OCI-LY7 (cell line): ENCODE measurements around the gene CDK17. TPM values are rescaled to one million over a fixed set of nuclear protein-coding genes. Genes with fewer than 3 reads are reported as not detected.
"Not testable (repeated sequence)": the region's sequence is repeated elsewhere in the genome, so short reads cannot be mapped to it uniquely, and the experiment has no call there.

Source experiments
- BruUV-seq: library from RNA; stranded (reverse); fragments of 400-500 nt; replicated peaks from 2 replicates; lab custom pipeline; 2021; lab: Mats Ljungman, UMichigan
- CTCF ChIA-PET: fragments of 300-600 bp; sonication (Branson Sonifier 250); formaldehyde crosslinking; loops from one replicate; lab custom pipeline; 2022; ENCODE audit warnings: antibody characterized with exemption; ENCODE audit not compliant: unreplicated experiment; lab: Charles Lee
- POLR2A ChIA-PET: fragments of 300-600 bp; sonication (Branson Sonifier 250); formaldehyde crosslinking; loops from one replicate; lab custom pipeline; 2022; ENCODE audit warnings: antibody characterized with exemption; lab: Charles Lee
- DNase-seq: peaks from one replicate; pipeline ENCODE4 v3.0.0-alpha.2; 2015; ENCODE audit warnings: low spot score
- H2AFZ ChIP-seq: fragments of 200-600 bp; sonication (generic), shearing (Covaris generic); 2 replicates; pipeline ENCODE4 v1.6.1; 2014; ENCODE audit warnings: mild to moderate bottlenecking, antibody characterized with exemption, low read length, moderate library complexity
- H3K27ac ChIP-seq: fragments of 200-600 bp; sonication (generic); 2 replicates; pipeline ENCODE4 v1.5.1; 2014; ENCODE audit warnings: mixed run types, low read depth, mild to moderate bottlenecking, moderate library complexity, low read length, inconsistent platforms; ENCODE audit not compliant: poor library complexity, severe bottlenecking
- H3K36me3 ChIP-seq: fragments of 200-600 bp; sonication (generic); 2 replicates; pipeline ENCODE4 v1.6.1; 2014; ENCODE audit warnings: mild to moderate bottlenecking, antibody characterized with exemption, low read length, moderate library complexity, mixed read lengths; ENCODE audit not compliant: insufficient read depth
- H3K4me1 ChIP-seq: fragments of 200-600 bp; sonication (generic); 2 replicates; pipeline ENCODE4 v1.5.1; 2014; ENCODE audit warnings: mild to moderate bottlenecking, low read length; ENCODE audit not compliant: insufficient read depth, poor library complexity, severe bottlenecking
- H3K4me2 ChIP-seq: fragments of 200-600 bp; sonication (generic); 2 replicates; pipeline ENCODE4 v1.6.1; 2014; ENCODE audit warnings: mild to moderate bottlenecking, low read length
- H3K4me3 ChIP-seq: fragments of 200-600 bp; sonication (generic); 2 replicates; pipeline ENCODE4 v1.5.1; 2014; ENCODE audit warnings: mild to moderate bottlenecking, low read depth, low read length; ENCODE audit not compliant: poor library complexity, severe bottlenecking
- H3K79me2 ChIP-seq: fragments of 200-600 bp; sonication (generic); 2 replicates; pipeline ENCODE4 v1.6.1; 2016; ENCODE audit warnings: low read depth, mild to moderate bottlenecking, low read length, moderate library complexity, mixed read lengths; ENCODE audit not compliant: insufficient read depth
- H3K9me2 ChIP-seq: fragments of 200-600 bp; sonication (generic); 2 replicates; pipeline ENCODE4 v1.6.1; 2016; ENCODE audit warnings: mild to moderate bottlenecking, low read length, mixed read lengths; ENCODE audit not compliant: insufficient read depth
- H3K9me3 ChIP-seq: fragments of 200-600 bp; sonication (generic); 2 replicates; pipeline ENCODE4 v1.6.1; 2014; ENCODE audit warnings: mild to moderate bottlenecking, mixed run types, low read length, mixed read lengths
- H4K20me1 ChIP-seq: fragments of 200-600 bp; sonication (generic); 2 replicates; pipeline ENCODE4 v1.6.1; 2014; ENCODE audit warnings: mild to moderate bottlenecking, antibody characterized with exemption, low read length, moderate library complexity, mixed read lengths; ENCODE audit not compliant: insufficient read depth
- EZH2phosphoT487 ChIP-seq: fragments of 200-600 bp; sonication (generic); IDR thresholded peaks from 2 replicates; pipeline ENCODE4 v1.6.1; 2018; ENCODE audit warnings: low read depth, borderline replicate concordance, mild to moderate bottlenecking, mixed run types, antibody characterized with exemption, low read length, moderate library complexity, mixed read lengths
- intact Hi-C: fragments of 100-400 bp; cut with micrococcal nuclease; formaldehyde crosslinking; loops from one replicate; pipeline ENCODE4 v1.10.0; 2022; ENCODE audit not compliant: unreplicated experiment
- total RNA-seq, 2 experiments: library from RNA; depleted of rRNA in 1 of 2; stranded (reverse); fragments of >200 nt in 1 of 2; shearing (Covaris generic) in 1 of 2; gene quantifications; 2 replicates each; pipeline ENCODE4 v1.2.3, GENCODE V29; 2014 to 2022
- TF ChIP-seq, protein P1 (sequence below): fragments of 200-600 bp; sonication (generic); conservative IDR thresholded peaks from 2 replicates; pipeline ENCODE4 v1.5.1; 2014; ENCODE audit warnings: mild to moderate bottlenecking, antibody characterized with exemption, low read length, moderate library complexity, mixed read lengths

Gene CDK17
- total RNA-seq, 2 experiments from 2014 or later = 34.5 to 43.4 TPM

DNA sequence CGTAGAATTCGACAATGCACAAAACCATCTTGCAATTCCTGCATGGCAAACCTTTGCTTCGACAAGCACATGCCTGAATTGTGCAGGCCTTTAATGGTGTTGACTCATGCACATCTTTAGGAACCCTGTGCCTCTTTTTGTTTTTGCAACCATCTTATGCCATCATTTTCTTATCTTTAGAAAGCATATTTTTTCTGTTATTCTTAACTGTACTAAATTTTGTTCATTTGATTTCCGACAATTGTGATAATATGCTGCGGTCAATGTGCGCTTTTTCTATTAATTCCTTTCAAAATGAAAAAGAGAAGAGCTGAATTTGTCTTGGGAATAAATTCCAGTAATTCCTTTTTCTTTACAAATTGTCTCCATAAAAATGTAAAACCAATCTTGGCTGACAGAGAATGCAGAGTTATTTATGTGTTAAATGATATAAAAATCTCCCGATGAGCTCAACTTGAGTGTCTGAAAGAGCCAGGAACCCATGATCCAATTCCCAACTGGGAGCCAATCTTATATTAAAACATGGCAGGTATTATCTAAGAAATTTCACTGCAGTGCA is 20.1 kb upstream of the CDK17 start:
- no peaks in the 10 kb centered on the region for H3K79me2 ChIP-seq
- TF ChIP-seq EZH2phosphoT487 = no peak
- TF ChIP-seq, protein P1, sequence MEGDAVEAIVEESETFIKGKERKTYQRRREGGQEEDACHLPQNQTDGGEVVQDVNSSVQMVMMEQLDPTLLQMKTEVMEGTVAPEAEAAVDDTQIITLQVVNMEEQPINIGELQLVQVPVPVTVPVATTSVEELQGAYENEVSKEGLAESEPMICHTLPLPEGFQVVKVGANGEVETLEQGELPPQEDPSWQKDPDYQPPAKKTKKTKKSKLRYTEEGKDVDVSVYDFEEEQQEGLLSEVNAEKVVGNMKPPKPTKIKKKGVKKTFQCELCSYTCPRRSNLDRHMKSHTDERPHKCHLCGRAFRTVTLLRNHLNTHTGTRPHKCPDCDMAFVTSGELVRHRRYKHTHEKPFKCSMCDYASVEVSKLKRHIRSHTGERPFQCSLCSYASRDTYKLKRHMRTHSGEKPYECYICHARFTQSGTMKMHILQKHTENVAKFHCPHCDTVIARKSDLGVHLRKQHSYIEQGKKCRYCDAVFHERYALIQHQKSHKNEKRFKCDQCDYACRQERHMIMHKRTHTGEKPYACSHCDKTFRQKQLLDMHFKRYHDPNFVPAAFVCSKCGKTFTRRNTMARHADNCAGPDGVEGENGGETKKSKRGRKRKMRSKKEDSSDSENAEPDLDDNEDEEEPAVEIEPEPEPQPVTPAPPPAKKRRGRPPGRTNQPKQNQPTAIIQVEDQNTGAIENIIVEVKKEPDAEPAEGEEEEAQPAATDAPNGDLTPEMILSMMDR = no peak
- intact Hi-C loops = no loop called here
- H3K36me3 ChIP-seq = no peaks in the 10 kb centered on the region
- H3K4me3 ChIP-seq = no peak overlapping the region
- peaks cover 11% of the 10 kb centered on the region for H3K4me1 ChIP-seq
- no peak overlapping the region for H3K27ac ChIP-seq
- H2AFZ ChIP-seq = no peak overlapping the region
- H3K4me2 ChIP-seq = no peak overlapping the region
- ChIA-PET POLR2A (interaction anchor here (0.7 to 1.8 kb wide), 3 partner anchors 10 to 203 kb away, joined by 3 to 4 read pairs (median 3); no protein-coding TSS in a partner anchor), CTCF (interaction anchor here (0.7 kb wide), 1 partner anchor 13 kb away, joined by 5 read pairs; no protein-coding TSS in a partner anchor)
- no peak for DNase-seq
- H3K9me3 ChIP-seq = no peaks in the 10 kb centered on the region
- no TSS peak for BruUV-seq
- no peaks in the 10 kb centered on the region for H3K9me2 ChIP-seq
- no peaks in the 10 kb centered on the region for H4K20me1 ChIP-seq

DNA sequence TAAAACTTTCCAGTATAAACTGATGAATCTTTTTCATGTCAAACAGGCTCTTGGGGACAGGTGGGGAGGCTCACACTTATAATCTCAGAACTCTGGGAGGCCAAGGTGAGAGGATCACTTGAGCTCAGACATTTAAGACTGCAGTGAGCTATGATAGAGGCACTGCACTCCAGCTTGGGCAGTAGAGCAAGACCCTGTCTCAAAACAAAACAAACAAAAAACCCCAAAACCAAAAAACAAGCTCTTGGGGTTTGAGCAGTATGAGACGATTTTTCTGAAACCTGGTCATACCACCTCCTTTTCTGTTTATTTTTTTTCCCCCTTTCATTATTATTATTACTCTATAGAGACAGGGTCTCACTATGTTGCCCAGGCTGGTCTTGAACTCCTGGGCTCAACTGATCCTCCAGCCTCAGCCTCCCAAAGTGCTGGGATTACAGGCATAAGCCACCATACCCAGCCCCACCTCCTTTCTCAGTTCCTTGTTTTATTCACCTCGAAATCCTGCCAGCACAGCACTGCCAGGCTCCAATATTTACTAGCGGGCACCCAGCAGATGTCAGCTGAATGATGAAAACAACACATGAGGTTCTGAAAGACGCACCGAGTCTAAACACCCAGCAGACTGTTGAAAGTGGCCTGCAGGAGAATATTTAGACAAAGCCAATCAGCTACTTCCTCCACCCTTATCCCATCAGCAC is 19.5 kb upstream of the CDK17 start:
- Histone ChIP-seq H3K27ac (no peak overlapping the region), H2AFZ (peak overlapping the region; percentile 51; the same call in 1 of the 2 replicates), H3K79me2 (no peaks in the 10 kb centered on the region), H3K4me1 (peaks cover 11% of the 10 kb centered on the region), H4K20me1 (no peaks in the 10 kb centered on the region), H3K36me3 (no peaks in the 10 kb centered on the region), H3K9me2 (no peaks in the 10 kb centered on the region), H3K4me3 (no peak overlapping the region), H3K9me3 (no peaks in the 10 kb centered on the region), H3K4me2 (no peak overlapping the region)
- BruUV-seq = no TSS peak
- no peak for TF ChIP-seq EZH2phosphoT487
- TF ChIP-seq, protein P1 = no peak
- POLR2A ChIA-PET = interaction anchor here (0.6 to 1.8 kb wide), 6 partner anchors 10 to 836 kb away, joined by 3 to 7 read pairs (median 4); no protein-coding TSS in a partner anchor
- no peak for DNase-seq
- intact Hi-C loops = no loop called here
- CTCF ChIA-PET = interaction anchor here (0.7 kb wide), 1 partner anchor 12 kb away, joined by 5 read pairs; no protein-coding TSS in a partner anchor

DNA sequence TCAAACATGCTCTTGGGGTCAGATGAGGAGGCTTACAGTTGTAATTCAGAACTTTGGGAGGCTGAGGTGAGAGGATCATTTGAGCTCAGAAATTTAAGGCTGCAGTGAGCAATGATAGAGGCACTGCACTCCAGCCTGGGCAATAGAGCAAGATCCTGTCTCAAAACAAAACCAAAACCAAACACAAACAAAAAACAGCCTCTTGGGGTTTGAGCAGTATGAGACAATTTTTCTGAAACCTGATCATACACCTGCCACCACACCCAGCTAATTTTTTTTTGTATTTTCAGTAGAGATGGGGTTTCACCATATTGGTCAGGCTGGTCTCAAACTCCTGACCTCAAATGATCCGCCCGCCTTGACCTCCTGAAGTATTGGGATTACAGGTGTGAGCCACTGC is 17.4 kb upstream of the CDK17 start:
- H3K4me2 ChIP-seq, H3K4me3 ChIP-seq, H2AFZ ChIP-seq, intact Hi-C loops, CTCF ChIA-PET, H3K9me2 ChIP-seq, H3K79me2 ChIP-seq, DNase-seq, BruUV-seq, H3K9me3 ChIP-seq, H3K36me3 ChIP-seq, H4K20me1 ChIP-seq, H3K27ac ChIP-seq: not testable (repeated sequence)
- POLR2A ChIA-PET = interaction anchor here (1.2 to 1.4 kb wide), 2 partner anchors 10 to 29 kb away, joined by 3 to 4 read pairs; no protein-coding TSS in a partner anchor
- peaks cover 11% of the 10 kb centered on the region for H3K4me1 ChIP-seq
